GM21723 (cell line): ENCODE data around the gene OR7C2.

Source experiments
- ATAC-seq: cut with Tn5 transposase; IDR thresholded peaks from one replicate; pipeline ENCODE4 v1.9.1; 2021; ENCODE audit warnings: mild to moderate bottlenecking, moderate library complexity; ENCODE audit not compliant: unreplicated experiment

The OR7C2 gene

GRCh38 chr19:14978161-14978776, 37.0 kb downstream of the OR7C2 start:
- no peak for ATAC-seq

- no peak for ATAC-seq
Observed at GRCh38 chr19:14979476-14980255, 38.4 kb downstream of the OR7C2 start, which contains the start of gene SLC1A6. Gene SLC1A6, minus strand, starts transcription at chr19:14979864. Its CDS starts 6,954 bp downstream, at chr19:14972910.

GRCh38 chr19:14985133-14985532, 43.8 kb downstream of the OR7C2 start:
- ATAC-seq: no peak
